ENCODE data around the gene SPPL2B. TPM values are rescaled to one million over a fixed set of nuclear protein-coding genes. Genes with fewer than 3 reads are reported as not detected.

SPPL2B gene
- total and polyA plus RNA-seq, 2 donors: 17.3 to 125 TPM

GRCh38 chr19:2399582-2399981 lies 71.1 kb downstream of the SPPL2B start:
- Histone ChIP-seq H3K27ac (ENCODE audit: low read depth in 1 of 2, low read length in 1 of 2) (no peak overlapping the region), H3K4me3 (ENCODE audit: low read length in 2 of 2) (no peak overlapping the region), H3K9me3 (ENCODE audit: control insufficient read depth in 2 of 2, insufficient read depth in 1 of 2, low read length in 1 of 2) (no peaks in the 10 kb centered on the region), H3K4me1 (ENCODE audit: control insufficient read depth in 2 of 2, insufficient read depth in 2 of 2, low read length in 2 of 2) (no peaks in the 10 kb centered on the region), H3K27me3 (ENCODE audit: control insufficient read depth in 2 of 2, insufficient read depth in 1 of 2, low read length in 1 of 2) (peaks cover 0 to 2% of the 10 kb centered on the region in 2 donors), H3K36me3 (ENCODE audit: control insufficient read depth in 2 of 2, insufficient read depth in 2 of 2, low read length in 1 of 2) (no peaks in the 10 kb centered on the region)
- WGBS: 98% methylated on average over 4 of the region's 4 CpGs
- DNase-seq (ENCODE audit: low read depth in 6 of 9, low spot score in 9 of 9): no peak

Other genes starting within 250 kb of the SPPL2B start
- 20.0 TPM for gene MOB3A, start 232.4 kb upstream of the SPPL2B start, total RNA-seq
- 29.7 TPM for gene MOB3A, start 232.4 kb upstream of the SPPL2B start, polyA plus RNA-seq
- 5.1 TPM for gene IZUMO4, start 231.8 kb upstream of the SPPL2B start, total RNA-seq
- gene IZUMO4, start 231.8 kb upstream of the SPPL2B start, polyA plus RNA-seq: 37.8 TPM
- 32.5 TPM for gene AP3D1, start 177.1 kb upstream of the SPPL2B start, total RNA-seq
- gene AP3D1, start 177.1 kb upstream of the SPPL2B start, polyA plus RNA-seq: 80.1 TPM
- gene DOT1L, start 164.8 kb upstream of the SPPL2B start, total RNA-seq: 3.4 TPM
- 9.9 TPM for gene DOT1L, start 164.8 kb upstream of the SPPL2B start, polyA plus RNA-seq
- 62.0 TPM for gene PLEKHJ1, start 92.4 kb upstream of the SPPL2B start, total RNA-seq
- gene PLEKHJ1, start 92.4 kb upstream of the SPPL2B start, polyA plus RNA-seq: 97.7 TPM
- 18.7 TPM for gene SF3A2, start 91.9 kb upstream of the SPPL2B start, total RNA-seq
- 51.1 TPM for gene SF3A2, start 91.9 kb upstream of the SPPL2B start, polyA plus RNA-seq
- gene AMH, start 79.4 kb upstream of the SPPL2B start, total RNA-seq: 0.61 TPM
- gene AMH, start 79.4 kb upstream of the SPPL2B start, polyA plus RNA-seq: 2.2 TPM
- gene JSRP1, start 72.3 kb upstream of the SPPL2B start, total RNA-seq: 0.90 TPM
- gene JSRP1, start 72.3 kb upstream of the SPPL2B start, polyA plus RNA-seq: 1.3 TPM
- 0.05 TPM for gene PEAK3, start 46.5 kb upstream of the SPPL2B start, total RNA-seq
- gene PEAK3, start 46.5 kb upstream of the SPPL2B start, polyA plus RNA-seq: 0.34 TPM
- gene LINGO3, start 20.5 kb upstream of the SPPL2B start, total RNA-seq: 0.05 TPM
- 0.16 TPM for gene LINGO3, start 20.5 kb upstream of the SPPL2B start, polyA plus RNA-seq
- gene LSM7, start 98 bp upstream of the SPPL2B start, total RNA-seq: 175 TPM
- 243 TPM for gene LSM7, start 98 bp upstream of the SPPL2B start, polyA plus RNA-seq
- 0.09 TPM for gene TMPRSS9, start 31.6 kb downstream of the SPPL2B start, total RNA-seq
- gene TMPRSS9, start 31.6 kb downstream of the SPPL2B start, polyA plus RNA-seq: 0.18 TPM
- gene TIMM13, start 98.9 kb downstream of the SPPL2B start, total RNA-seq: 73.2 TPM
- 56.1 TPM for gene TIMM13, start 98.9 kb downstream of the SPPL2B start, polyA plus RNA-seq
- 45.8 TPM for gene LMNB2, start 128.3 kb downstream of the SPPL2B start, total RNA-seq
- gene LMNB2, start 128.3 kb downstream of the SPPL2B start, polyA plus RNA-seq: 13.8 TPM
- 75.9 TPM for gene GADD45B, start 147.4 kb downstream of the SPPL2B start, total RNA-seq
- gene GADD45B, start 147.4 kb downstream of the SPPL2B start, polyA plus RNA-seq: 161 TPM